Measurements from ENCODE around the gene SLC27A6. TPM values are rescaled to one million over a fixed set of nuclear protein-coding genes. Genes with fewer than 3 reads are reported as not detected.

Gene SLC27A6
- total RNA-seq, 2 donors from 2014 or later: 0.21 TPM; not detected in 1

GRCh38 chr5:128962211-128962610 is 3.1 kb upstream of the SLC27A6 start:
- Histone ChIP-seq H3K4me1 (ENCODE audit: control insufficient read depth in 1 of 2, low read depth in 2 of 2) (no peaks in the 10 kb centered on the region), H3K27me3 (replicated peaks; ENCODE audit: insufficient read depth) (no peaks in the 10 kb centered on the region), H3K27ac (no peak overlapping the region), H3K9me3 (no peaks in the 10 kb centered on the region), H3K4me3 (no peak overlapping the region), H3K36me3 (no peaks in the 10 kb centered on the region)
- ATAC-seq (ENCODE audit: insufficient number of reproducible peaks, low FRiP score, low read depth) (no peak), DNase-seq (ENCODE audit: low spot score) (no peak)
- no peak for TF ChIP-seq CTCF (IDR thresholded peaks at IDR 0.05)

GRCh38 chr5:128965638-128966302 is 482 bp downstream of the SLC27A6 start:
- H3K27ac ChIP-seq: no peak overlapping the region
- no peaks in the 10 kb centered on the region for H3K27me3 ChIP-seq (replicated peaks; ENCODE audit: insufficient read depth)
- no peak for TF ChIP-seq CTCF (IDR thresholded peaks at IDR 0.05)
- no peak for DNase-seq (ENCODE audit: low spot score)
- no peaks in the 10 kb centered on the region for H3K36me3 ChIP-seq
- H3K9me3 ChIP-seq: no peaks in the 10 kb centered on the region
- no peaks in the 10 kb centered on the region for H3K4me1 ChIP-seq (ENCODE audit: control insufficient read depth in 1 of 2, low read depth in 2 of 2)
- H3K4me3 ChIP-seq: no peak overlapping the region
- no peak for ATAC-seq (ENCODE audit: insufficient number of reproducible peaks, low FRiP score, low read depth)

GRCh38 chr5:128966375-128966774 is 1.1 kb downstream of the SLC27A6 start:
- DNase-seq (ENCODE audit: low spot score): no peak
- Histone ChIP-seq H3K27me3 (replicated peaks; ENCODE audit: insufficient read depth) (no peaks in the 10 kb centered on the region), H3K27ac (no peak overlapping the region), H3K4me3 (no peak overlapping the region), H3K36me3 (no peaks in the 10 kb centered on the region), H3K4me1 (ENCODE audit: control insufficient read depth in 1 of 2, low read depth in 2 of 2) (no peaks in the 10 kb centered on the region), H3K9me3 (no peaks in the 10 kb centered on the region)
- ATAC-seq (ENCODE audit: insufficient number of reproducible peaks, low FRiP score, low read depth): no peak
- no peak for TF ChIP-seq CTCF (IDR thresholded peaks at IDR 0.05)

- H3K4me3 ChIP-seq: no peak overlapping the region
- no peak overlapping the region for H3K27ac ChIP-seq
- H3K27me3 ChIP-seq (replicated peaks; ENCODE audit: insufficient read depth): no peaks in the 10 kb centered on the region
- H3K4me1 ChIP-seq (ENCODE audit: control insufficient read depth in 1 of 2, low read depth in 2 of 2): no peaks in the 10 kb centered on the region
- ATAC-seq (ENCODE audit: insufficient number of reproducible peaks, low FRiP score, low read depth) (no peak), DNase-seq (ENCODE audit: low spot score) (no peak)
- no peaks in the 10 kb centered on the region for H3K9me3 ChIP-seq
- TF ChIP-seq CTCF (IDR thresholded peaks at IDR 0.05): no peak
- no peaks in the 10 kb centered on the region for H3K36me3 ChIP-seq
Observed at GRCh38 chr5:128966846-128967245, 1.6 kb downstream of the SLC27A6 start.

GRCh38 chr5:128973244-128973643 is 8.0 kb downstream of the SLC27A6 start:
- Histone ChIP-seq H3K4me3 (no peak overlapping the region), H3K27ac (no peak overlapping the region), H3K27me3 (replicated peaks; ENCODE audit: insufficient read depth) (no peaks in the 10 kb centered on the region), H3K4me1 (ENCODE audit: control insufficient read depth in 1 of 2, low read depth in 2 of 2) (no peaks in the 10 kb centered on the region), H3K36me3 (no peaks in the 10 kb centered on the region), H3K9me3 (peaks cover 3% of the 10 kb centered on the region)
- DNase-seq (ENCODE audit: low spot score): no peak
- no peak for TF ChIP-seq CTCF (IDR thresholded peaks at IDR 0.05)
- no peak for ATAC-seq (ENCODE audit: insufficient number of reproducible peaks, low FRiP score, low read depth)

Measured in thoracic aorta (tissue), 2 donors.